Common myeloid progenitor, CD34-positive (primary cell): ENCODE results near the gene SHROOM2. TPM values are rescaled to one million over a fixed set of nuclear protein-coding genes. Genes with fewer than 3 reads are reported as not detected.

Experiments
- CTCF ChIA-PET: fragments of 350-600 bp; sonication (Branson Sonifier 250); formaldehyde crosslinking; loops from one replicate; lab custom pipeline; 2021; ENCODE audit warnings: antibody characterized with exemption; lab: Charles Lee
- POLR2A ChIA-PET: fragments of 350-600 bp; sonication (Branson Sonifier 250); formaldehyde crosslinking; loops from one replicate; lab custom pipeline; 2021; ENCODE audit warnings: antibody characterized with exemption; lab: Charles Lee
- DNase-seq, 3 donors: peaks; one replicate each; pipeline versions ENCODE4 v3.0.0 to v3.0.0-alpha.2; 2013
- H3K27ac ChIP-seq, 2 experiments: 1 replicate in 1 of 2; 2 replicates in 1 of 2; pipeline ENCODE4 v1.7.0; 2013; ENCODE audit warnings: inconsistent platforms in 2 of 2, low read length in 2 of 2, mild to moderate bottlenecking in 2 of 2, low read depth in 1 of 2, moderate library complexity in 1 of 2; ENCODE audit not compliant: severe bottlenecking in 2 of 2, insufficient read depth in 1 of 2, poor library complexity in 1 of 2
- H3K27me3 ChIP-seq, 5 experiments: replicated peaks in 2 of 5; 1 replicate in 3 of 5; 2 replicates in 2 of 5; pipeline versions ENCODE4 v1.6.1 to v1.7.0; 2013; ENCODE audit warnings: low read length in 4 of 5, mild to moderate bottlenecking in 2 of 5, moderate library complexity in 2 of 5, inconsistent platforms in 1 of 5; ENCODE audit not compliant: insufficient read depth in 5 of 5, control insufficient read depth in 4 of 5
- H3K36me3 ChIP-seq, 4 experiments: 1 replicate in 2 of 4; 2 replicates in 2 of 4; pipeline versions ENCODE4 v1.6.1 to v1.7.0; 2013; ENCODE audit warnings: low read length in 3 of 4, control low read depth in 1 of 4, mild to moderate bottlenecking in 1 of 4; ENCODE audit not compliant: control insufficient read depth in 4 of 4, insufficient read depth in 4 of 4
- H3K4me1 ChIP-seq, 4 experiments: 1 replicate in 3 of 4; 2 replicates in 1 of 4; pipeline versions ENCODE4 v1.6.1 to v1.7.1; 2013; ENCODE audit warnings: low read length in 3 of 4, mild to moderate bottlenecking in 3 of 4, control low read depth in 1 of 4, inconsistent platforms in 1 of 4, moderate library complexity in 1 of 4; ENCODE audit not compliant: control insufficient read depth in 4 of 4, insufficient read depth in 4 of 4; ENCODE audit errors: control extremely low read depth in 1 of 4
- H3K4me3 ChIP-seq, 7 experiments: 1 replicate in 4 of 7; 2 replicates in 3 of 7; pipeline versions ENCODE4 v1.5.1 to v1.7.0; 2013; ENCODE audit warnings: mild to moderate bottlenecking in 7 of 7, low read length in 6 of 7, moderate library complexity in 6 of 7, inconsistent platforms in 2 of 7, low read depth in 2 of 7, control low read depth in 1 of 7; ENCODE audit not compliant: insufficient read depth in 4 of 7, control insufficient read depth in 1 of 7; ENCODE audit errors: extremely low read depth in 1 of 7
- H3K9me3 ChIP-seq, 5 experiments: 1 replicate in 4 of 5; 2 replicates in 1 of 5; pipeline versions ENCODE4 v1.6.1 to v1.7.1; 2013; ENCODE audit warnings: low read length in 4 of 5, mild to moderate bottlenecking in 2 of 5, inconsistent platforms in 1 of 5, low read depth in 1 of 5, moderate library complexity in 1 of 5; ENCODE audit not compliant: control insufficient read depth in 4 of 5, insufficient read depth in 2 of 5; ENCODE audit errors: control extremely low read depth in 1 of 5
- WGBS: methylation state at CpG from one replicate; pipeline ENCODE4 v1.1.5; 2013; ENCODE audit not compliant: insufficient coverage; 5-methylcytosine and 5-hydroxymethylcytosine counted together
- polyA plus RNA-seq: library from polyadenylated mRNA; unstranded; fragments of 120-200 nt; gene quantifications from one replicate; pipeline ENCODE4 v1.2.1, GENCODE V29; 2013

The SHROOM2 gene, protein sequence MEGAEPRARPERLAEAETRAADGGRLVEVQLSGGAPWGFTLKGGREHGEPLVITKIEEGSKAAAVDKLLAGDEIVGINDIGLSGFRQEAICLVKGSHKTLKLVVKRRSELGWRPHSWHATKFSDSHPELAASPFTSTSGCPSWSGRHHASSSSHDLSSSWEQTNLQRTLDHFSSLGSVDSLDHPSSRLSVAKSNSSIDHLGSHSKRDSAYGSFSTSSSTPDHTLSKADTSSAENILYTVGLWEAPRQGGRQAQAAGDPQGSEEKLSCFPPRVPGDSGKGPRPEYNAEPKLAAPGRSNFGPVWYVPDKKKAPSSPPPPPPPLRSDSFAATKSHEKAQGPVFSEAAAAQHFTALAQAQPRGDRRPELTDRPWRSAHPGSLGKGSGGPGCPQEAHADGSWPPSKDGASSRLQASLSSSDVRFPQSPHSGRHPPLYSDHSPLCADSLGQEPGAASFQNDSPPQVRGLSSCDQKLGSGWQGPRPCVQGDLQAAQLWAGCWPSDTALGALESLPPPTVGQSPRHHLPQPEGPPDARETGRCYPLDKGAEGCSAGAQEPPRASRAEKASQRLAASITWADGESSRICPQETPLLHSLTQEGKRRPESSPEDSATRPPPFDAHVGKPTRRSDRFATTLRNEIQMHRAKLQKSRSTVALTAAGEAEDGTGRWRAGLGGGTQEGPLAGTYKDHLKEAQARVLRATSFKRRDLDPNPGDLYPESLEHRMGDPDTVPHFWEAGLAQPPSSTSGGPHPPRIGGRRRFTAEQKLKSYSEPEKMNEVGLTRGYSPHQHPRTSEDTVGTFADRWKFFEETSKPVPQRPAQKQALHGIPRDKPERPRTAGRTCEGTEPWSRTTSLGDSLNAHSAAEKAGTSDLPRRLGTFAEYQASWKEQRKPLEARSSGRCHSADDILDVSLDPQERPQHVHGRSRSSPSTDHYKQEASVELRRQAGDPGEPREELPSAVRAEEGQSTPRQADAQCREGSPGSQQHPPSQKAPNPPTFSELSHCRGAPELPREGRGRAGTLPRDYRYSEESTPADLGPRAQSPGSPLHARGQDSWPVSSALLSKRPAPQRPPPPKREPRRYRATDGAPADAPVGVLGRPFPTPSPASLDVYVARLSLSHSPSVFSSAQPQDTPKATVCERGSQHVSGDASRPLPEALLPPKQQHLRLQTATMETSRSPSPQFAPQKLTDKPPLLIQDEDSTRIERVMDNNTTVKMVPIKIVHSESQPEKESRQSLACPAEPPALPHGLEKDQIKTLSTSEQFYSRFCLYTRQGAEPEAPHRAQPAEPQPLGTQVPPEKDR (N-terminal part only)
- 0.03 TPM for polyA plus RNA-seq

GRCh38 chrX:9785944-9786797 is at the start of gene SHROOM2:
TSS of gene SHROOM2 (plus strand) at chrX:9786429. CDS start at chrX:9786546, 117 bp downstream.
- H3K27me3 ChIP-seq = peaks cover 8 to 85% (median 31%) of the 10 kb centered on the region in 5 experiments

DNA sequence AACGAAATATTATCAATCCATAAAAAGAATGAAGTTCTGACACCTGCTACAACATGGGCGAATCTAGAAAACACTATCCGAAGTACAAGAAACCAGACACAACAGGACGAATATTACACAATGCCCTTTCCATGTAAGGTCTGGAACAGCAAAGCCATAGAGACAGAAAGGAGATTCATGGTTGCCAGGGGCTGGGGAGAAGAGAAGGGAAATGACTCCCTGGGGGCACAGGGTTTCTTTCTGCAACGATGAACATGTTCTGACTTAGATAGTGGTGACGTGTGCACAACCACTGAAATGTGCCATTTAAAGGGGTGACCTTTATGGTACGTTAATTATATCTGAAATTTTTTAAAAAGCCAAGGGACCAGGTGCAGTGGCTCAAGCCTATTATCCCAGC is 48.9 kb upstream of the SHROOM2 start:
- no peaks in the 10 kb centered on the region for H3K36me3 ChIP-seq
- ChIA-PET CTCF (no interaction called here), POLR2A (no interaction called here)
- DNase-seq = no peak
- H3K4me3 ChIP-seq = no peak overlapping the region
- H3K4me1 ChIP-seq = no peaks in the 10 kb centered on the region
- H3K27ac ChIP-seq = no peak overlapping the region
- peaks cover 0 to 4% (median 0%) of the 10 kb centered on the region in 5 experiments for H3K9me3 ChIP-seq
- H3K27me3 ChIP-seq = no peaks in the 10 kb centered on the region
- 92% methylated on average over 5 of the region's 7 CpGs for WGBS

More at GRCh38 chrX:9785944-9786797, at the start of gene SHROOM2:
- ChIA-PET POLR2A (no interaction called here), CTCF (no interaction called here)
- H3K4me3 ChIP-seq = peak within 1 kb of the TSS in 5 of 7 experiments; percentile 10 to 61 (median 37)
- 10% methylated on average over 92 of the region's 132 CpGs for WGBS
- H3K36me3 ChIP-seq = no peaks in the 10 kb centered on the region
- H3K9me3 ChIP-seq = peaks cover 0 to 11% (median 0%) of the 10 kb centered on the region in 5 experiments
- no peak for DNase-seq
- H3K27ac ChIP-seq = no peak within 1 kb of the TSS
- peaks cover 0 to 12% (median 8%) of the 10 kb centered on the region in 4 experiments for H3K4me1 ChIP-seq

GRCh38 chrX:9738151-9738550 is 48.1 kb upstream of the SHROOM2 start:
- H3K27me3 ChIP-seq = no peaks in the 10 kb centered on the region
- no peak overlapping the region for H3K4me3 ChIP-seq
- CTCF ChIA-PET = interaction anchor here (0.8 kb wide), 1 partner anchor 926 kb away, joined by 3 read pairs; no protein-coding TSS in a partner anchor
- no peaks in the 10 kb centered on the region for H3K4me1 ChIP-seq
- POLR2A ChIA-PET = interaction anchor here (0.6 kb wide), 1 partner anchor 74 kb away, joined by 5 read pairs; no protein-coding TSS in a partner anchor
- DNase-seq = no peak
- WGBS = 42% methylated on average over 2 of the region's 3 CpGs
- H3K9me3 ChIP-seq = peaks cover 0 to 1% (median 0%) of the 10 kb centered on the region in 5 experiments
- H3K27ac ChIP-seq = no peak overlapping the region
- H3K36me3 ChIP-seq = no peaks in the 10 kb centered on the region

DNA sequence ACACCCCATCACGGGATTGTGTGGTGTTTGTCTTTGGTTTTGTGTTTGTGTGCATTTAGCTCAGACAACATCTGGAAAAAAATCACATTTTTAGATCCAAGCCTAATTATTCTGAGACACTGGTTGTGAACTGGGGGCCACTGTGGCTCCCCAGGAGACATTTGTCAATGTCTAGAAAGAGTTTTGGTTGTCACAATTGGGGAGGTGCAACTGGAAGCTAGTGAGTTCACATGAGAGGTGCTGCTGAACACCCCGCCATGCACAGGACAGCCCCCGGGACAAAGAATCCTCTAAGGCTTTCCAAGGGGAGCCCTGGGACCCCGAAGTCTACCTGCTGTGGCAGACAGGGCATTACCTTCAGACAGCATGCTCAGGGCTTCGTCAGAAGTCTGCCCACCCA is 47.1 kb upstream of the SHROOM2 start:
- H3K27ac ChIP-seq = no peak overlapping the region
- WGBS = 83% methylated on average over 4 of the region's 5 CpGs
- CTCF ChIA-PET = no interaction called here
- H3K36me3 ChIP-seq = no peaks in the 10 kb centered on the region
- DNase-seq = no peak
- no peak overlapping the region for H3K4me3 ChIP-seq
- H3K9me3 ChIP-seq = no peaks in the 10 kb centered on the region
- H3K27me3 ChIP-seq = no peaks in the 10 kb centered on the region
- POLR2A ChIA-PET = no interaction called here
- no peaks in the 10 kb centered on the region for H3K4me1 ChIP-seq

- DNase-seq = peak; percentile 65 to 78 (median 74)
- CTCF ChIA-PET = no interaction called here
- Histone ChIP-seq H3K9me3 (no peaks in the 10 kb centered on the region), H3K4me1 (peaks cover 4 to 23% (median 20%) of the 10 kb centered on the region in 4 experiments), H3K27me3 (peaks cover 0 to 3% (median 0%) of the 10 kb centered on the region in 5 experiments), H3K27ac (peak overlapping the region in 1 of 2 experiments; percentile 30), H3K4me3 (peak overlapping the region in 1 of 7 experiments; percentile 23), H3K36me3 (no peaks in the 10 kb centered on the region)
- 43% methylated on average over 11 of the region's 11 CpGs for WGBS
- POLR2A ChIA-PET = interaction anchor here (0.6 kb wide), 1 partner anchor 773 kb away, joined by 3 read pairs; no protein-coding TSS in a partner anchor
Observed at GRCh38 chrX:9745417-9746115, 40.7 kb upstream of the SHROOM2 start.
